ENCODE results near the gene CAST.
"Not testable (repeated sequence)": the region's sequence is repeated elsewhere in the genome, so short reads cannot be mapped to it uniquely, and the experiment has no call there.

The CAST gene

GRCh38 chr5:96661855-96662724, at the start of gene CAST:
Gene CAST (plus strand): TSS chr5:96662376. CDS start chr5:96662423, 47 bp downstream.
- peak; percentile 55 for DNase-seq (ENCODE audit: low spot score)

- peak; percentile 80 for DNase-seq (ENCODE audit: low spot score)
These were observed 48.0 kb upstream of the CAST start for GRCh38 chr5:96614110-96614691.

DNA sequence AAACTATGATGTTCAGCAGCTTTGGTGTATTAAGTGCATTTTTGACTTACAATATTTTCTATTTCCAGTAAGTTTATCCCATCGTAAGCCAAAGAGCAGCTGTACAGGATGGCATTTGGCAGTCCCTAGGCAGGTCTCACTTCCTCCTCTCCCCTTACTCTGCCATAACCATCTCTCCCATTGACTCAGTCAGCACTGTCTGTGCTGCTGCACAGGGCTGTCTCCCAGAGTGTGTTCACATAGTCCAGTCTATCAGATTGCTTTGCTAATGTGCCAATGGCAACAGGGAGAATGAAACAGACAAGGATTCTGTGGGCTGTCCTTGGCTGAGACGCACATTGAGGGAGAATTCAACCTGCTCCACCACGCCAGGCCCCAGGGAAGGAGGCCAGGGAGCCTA, 47.0 kb upstream of the CAST start:
- DNase-seq (ENCODE audit: low spot score): no peak

- DNase-seq (ENCODE audit: low spot score): no peak
These were observed 45.4 kb upstream of the CAST start for GRCh38 chr5:96616801-96617200.

GRCh38 chr5:96618311-96619016, 43.7 kb upstream of the CAST start:
- not testable (repeated sequence) for DNase-seq (ENCODE audit: low spot score)

GRCh38 chr5:96619946-96620345, 42.2 kb upstream of the CAST start:
- DNase-seq (ENCODE audit: low spot score): no peak

- no peak for DNase-seq (ENCODE audit: low spot score)
These were observed 37.6 kb upstream of the CAST start for GRCh38 chr5:96624596-96624995.

DNA sequence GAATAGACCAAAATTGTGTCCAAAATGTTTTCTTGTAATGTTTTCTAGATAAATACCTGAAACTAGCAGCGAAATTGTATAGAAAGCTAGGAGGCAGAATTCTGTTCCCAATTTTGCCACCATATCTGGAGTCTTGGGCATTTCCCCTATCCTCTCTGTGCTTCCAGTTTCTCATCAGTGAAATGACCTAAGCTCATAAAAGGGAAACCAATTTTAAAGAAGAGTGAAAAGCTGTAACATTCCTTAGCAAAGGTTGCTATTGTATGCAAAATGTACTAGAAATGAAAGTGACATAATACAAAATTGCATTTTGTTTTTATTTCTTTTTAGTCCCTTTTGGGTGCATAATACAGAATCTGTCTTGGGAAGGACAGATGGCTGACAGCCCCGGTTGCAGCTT, 36.8 kb upstream of the CAST start:
- no peak for DNase-seq (ENCODE audit: low spot score)

GRCh38 chr5:96626956-96627355, 35.2 kb upstream of the CAST start:
- no peak for DNase-seq (ENCODE audit: low spot score)

GRCh38 chr5:96627792-96628398, 34.3 kb upstream of the CAST start:
- DNase-seq (ENCODE audit: low spot score): no peak

- no peak for DNase-seq (ENCODE audit: low spot score)
These were observed 33.8 kb upstream of the CAST start for GRCh38 chr5:96628406-96628805.

GRCh38 chr5:96629774-96630173, 32.4 kb upstream of the CAST start:
- no peak for DNase-seq (ENCODE audit: low spot score)

GRCh38 chr5:96633820-96634219, 28.4 kb upstream of the CAST start:
- DNase-seq (ENCODE audit: low spot score): no peak

DNA sequence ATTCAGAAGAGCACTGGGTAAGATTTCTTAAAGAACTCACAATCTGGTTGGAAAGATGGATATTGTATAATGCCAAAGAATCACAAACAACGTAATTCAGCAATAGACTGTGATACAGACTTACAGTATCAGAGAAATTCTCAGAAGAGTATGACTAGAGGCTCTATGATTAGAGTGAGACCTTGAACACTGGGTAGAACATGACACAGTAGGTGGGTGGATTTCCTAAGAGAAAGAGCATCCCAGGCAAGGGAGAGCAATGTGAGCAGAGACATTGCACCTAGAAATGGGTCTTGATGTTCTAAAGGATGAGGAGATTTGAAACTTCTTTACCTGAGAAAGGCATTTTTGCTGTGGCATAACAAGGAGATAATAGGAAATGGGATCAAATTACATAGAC, 27.3 kb upstream of the CAST start:
- DNase-seq (ENCODE audit: low spot score): no peak

DNA sequence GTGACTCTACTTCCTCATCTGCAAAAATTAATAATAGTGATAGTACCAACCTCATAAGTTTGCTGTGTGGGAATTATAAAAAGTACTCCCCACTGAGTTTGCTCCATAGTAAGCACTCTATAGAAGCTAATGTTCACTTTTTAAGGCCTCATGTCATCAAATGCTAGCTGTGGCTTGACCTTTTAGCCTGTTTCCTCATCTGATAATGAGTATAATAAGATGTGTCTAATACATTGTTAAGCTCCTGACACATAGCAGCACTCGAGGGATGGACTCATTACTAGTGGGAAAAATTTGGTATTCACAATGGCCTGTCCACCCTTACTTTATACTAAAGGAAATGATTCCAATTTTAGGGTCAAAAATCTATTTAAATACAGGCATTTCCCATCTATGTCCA, 26.1 kb upstream of the CAST start:
- DNase-seq (ENCODE audit: low spot score): no peak

DNA sequence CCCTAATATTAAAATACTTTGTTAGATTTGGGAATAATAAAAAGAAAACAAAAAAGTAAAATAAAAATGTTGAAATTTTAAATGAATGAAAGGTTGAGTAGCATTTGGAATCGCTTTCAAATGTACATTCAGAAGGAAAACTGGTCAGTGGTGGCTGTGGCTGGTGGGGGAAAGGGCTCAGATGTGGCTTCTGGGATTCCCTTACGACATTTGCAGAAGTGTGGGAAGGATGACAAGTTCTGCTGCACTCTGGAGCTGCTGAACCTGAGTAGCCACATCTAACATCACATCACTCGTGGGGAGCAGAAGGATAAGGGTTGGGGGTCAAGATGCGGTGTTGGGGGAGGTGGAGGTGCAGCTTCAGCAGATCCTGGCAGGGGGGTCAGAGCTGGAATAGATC, 25.6 kb upstream of the CAST start:
- no peak for DNase-seq (ENCODE audit: low spot score)

GRCh38 chr5:96637196-96637595, 25.0 kb upstream of the CAST start:
- no peak for DNase-seq (ENCODE audit: low spot score)

DNA sequence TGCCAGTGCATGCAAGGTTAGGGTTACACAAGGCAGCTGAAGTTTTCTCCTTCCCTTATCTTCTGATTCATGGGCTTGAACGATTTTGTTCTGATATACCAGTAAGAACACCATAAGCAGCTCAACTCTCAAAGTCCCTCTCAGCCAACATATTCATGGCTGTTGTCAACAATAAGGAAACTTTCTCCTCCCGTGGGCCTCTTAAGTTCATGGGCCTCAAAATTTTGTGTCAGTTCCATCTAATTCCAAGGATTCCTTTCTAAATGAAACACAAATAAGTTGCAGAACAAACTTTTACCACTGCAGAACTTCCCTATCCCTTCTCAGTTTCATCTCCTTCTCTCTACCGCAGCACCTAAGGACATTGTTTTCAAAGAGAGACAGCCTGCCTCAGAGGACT, 23.6 kb upstream of the CAST start:
- no peak for DNase-seq (ENCODE audit: low spot score)

- no peak for DNase-seq (ENCODE audit: low spot score)
These were observed 21.5 kb upstream of the CAST start for GRCh38 chr5:96640696-96641095.

DNA sequence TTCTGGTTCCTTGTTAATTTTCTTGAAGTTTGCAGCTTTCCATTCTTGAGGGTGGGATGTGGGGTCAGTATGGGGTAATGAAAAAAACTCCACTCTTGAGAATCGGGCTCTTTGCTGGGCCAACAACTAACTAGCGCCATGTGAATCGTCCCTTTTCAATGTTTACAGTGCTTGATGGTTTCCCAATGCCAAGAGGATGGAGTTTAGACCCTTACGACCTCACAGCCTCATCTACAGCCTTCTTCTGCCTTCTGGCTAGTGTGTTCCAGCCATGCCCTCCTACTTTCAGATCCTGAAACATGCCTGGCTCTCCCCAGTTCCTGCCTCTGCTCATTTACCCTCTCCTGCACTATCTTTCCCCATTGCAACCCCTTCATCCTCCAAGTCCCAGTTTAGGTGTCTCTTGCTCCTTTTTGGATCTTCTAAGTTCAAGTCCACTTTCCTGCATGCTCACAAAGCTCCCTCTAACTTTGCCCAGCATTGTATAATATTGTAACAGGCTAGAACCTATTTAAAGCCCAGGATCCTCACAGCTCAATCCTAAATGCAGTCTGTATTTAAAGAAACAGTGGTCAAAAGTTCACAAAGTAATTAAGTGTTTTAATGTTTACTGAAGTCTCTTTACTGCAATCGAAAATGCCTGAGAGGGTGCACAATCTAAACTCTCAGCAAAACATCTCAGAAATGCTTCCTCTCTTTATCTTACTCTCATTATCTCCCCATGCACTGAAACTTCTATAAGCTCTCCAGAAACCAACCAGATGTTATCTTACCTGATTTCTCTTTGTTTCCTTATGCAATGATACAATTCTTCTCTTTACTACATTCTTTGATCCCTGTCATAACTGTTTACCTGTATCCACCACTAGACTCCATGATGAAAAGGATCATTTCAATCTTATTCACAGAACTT, 20.6 kb upstream of the CAST start:
- no peak for DNase-seq (ENCODE audit: low spot score)

DNA sequence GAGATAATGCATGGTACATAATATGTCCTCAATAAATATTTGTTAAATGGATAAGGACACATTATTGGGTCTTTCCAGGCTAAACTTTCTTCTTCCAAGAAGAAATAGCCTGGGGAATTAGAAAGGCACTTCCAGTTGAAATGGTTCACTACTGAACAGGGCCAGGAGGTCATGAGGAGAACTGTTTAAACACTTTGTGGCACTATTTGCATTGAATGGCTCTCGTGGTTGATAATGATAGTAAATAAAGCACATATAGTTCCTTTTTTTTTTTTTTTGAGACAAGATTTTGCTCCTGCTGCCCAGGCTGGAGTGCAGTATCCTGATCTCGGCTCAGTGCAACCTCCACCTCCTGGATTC, 19.9 kb upstream of the CAST start:
- no peak for DNase-seq (ENCODE audit: low spot score)

DNA sequence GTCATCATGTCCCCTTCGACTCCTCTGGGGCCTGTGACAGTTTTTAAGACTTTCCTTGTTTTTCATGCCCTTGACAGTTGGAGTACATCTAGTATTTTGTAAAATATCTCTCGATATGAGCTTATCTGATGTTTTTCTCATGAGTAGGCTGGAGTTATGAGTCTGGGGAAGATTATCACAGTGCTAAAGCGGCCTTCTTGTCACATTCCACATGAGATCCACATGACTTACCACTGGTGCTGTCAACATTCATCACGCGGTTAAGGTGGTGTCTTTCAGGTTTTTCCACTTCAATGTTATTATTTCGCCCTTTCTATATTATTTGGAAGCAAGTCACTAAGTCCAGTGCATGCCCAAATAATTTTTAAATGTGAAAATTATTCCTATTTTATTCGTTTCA, 17.1 kb upstream of the CAST start:
- no peak for DNase-seq (ENCODE audit: low spot score)

Measured in putamen (tissue), 1 donor.